ENCODE results near the gene PCNX3. TPM values are rescaled to one million over a fixed set of nuclear protein-coding genes. Genes with fewer than 3 reads are reported as not detected.
A peak's percentile ranks its signal among the peaks of the same experiment; 100 is the strongest.

PCNX3 gene
- total and polyA plus RNA-seq, 2 of the 13 experiments (the other 11 are each of a cell fraction or from before 2014, with no cell fraction given) = 16.2 to 23.0 TPM

- TF ChIP-seq ZNF609 (CRISPR knock-in tag; IDR thresholded peaks at IDR 0.05; ENCODE audit: borderline replicate concordance) = 0 out of 2 replicates have a peak, but pooled peaks have one; percentile 28
- 0 out of 2 replicates have a peak, but pooled peaks have one; percentile 32 for TF ChIP-seq EEA1 (CRISPR knock-in tag; IDR thresholded peaks at IDR 0.05; ENCODE audit: borderline replicate concordance)
- TF ChIP-seq MLX (CRISPR knock-in tag; IDR thresholded peaks at IDR 0.05) = no peak
- no peak for TF ChIP-seq SMC3 (IDR thresholded peaks at IDR 0.05; ENCODE audit: low read length)
- no peak for TF ChIP-seq ZNF362 (CRISPR knock-in tag; IDR thresholded peaks at IDR 0.05; ENCODE audit: borderline replicate concordance)
- no peak for TF ChIP-seq ZC3H4 (CRISPR knock-in tag; IDR thresholded peaks at IDR 0.05; ENCODE audit: borderline replicate concordance)
- TF ChIP-seq HMGXB4 (CRISPR knock-in tag; IDR thresholded peaks at IDR 0.05; ENCODE audit: borderline replicate concordance in 1 of 2, low read depth in 1 of 2) = peak; percentile 34 to 82; a peak in 3 of 4 replicates
- 0 out of 2 replicates have a peak, but pooled peaks have one; percentile 24 for TF ChIP-seq RXRB (CRISPR knock-in tag; IDR thresholded peaks at IDR 0.05; ENCODE audit: borderline replicate concordance)
- TF ChIP-seq HNF4G (IDR thresholded peaks at IDR 0.05; ENCODE audit: borderline replicate concordance, low read depth, low read length) = no peak; the same call in 1 of the 2 replicates
- TF ChIP-seq HNF4G (CRISPR knock-in tag; IDR thresholded peaks at IDR 0.05; ENCODE audit: borderline replicate concordance, low read depth) = no peak
- TF ChIP-seq MEIS1 (CRISPR knock-in tag; IDR thresholded peaks at IDR 0.05; ENCODE audit: borderline replicate concordance) = 0 out of 2 replicates have a peak, but pooled peaks have one; percentile 34
- TF ChIP-seq ZNF337 (CRISPR knock-in tag; IDR thresholded peaks at IDR 0.05; ENCODE audit: borderline replicate concordance, low read depth) = peak; percentile 26; the same call in 1 of the 2 replicates
- no peak for TF ChIP-seq FOXP1 (IDR thresholded peaks at IDR 0.05)
- no peak for TF ChIP-seq FOXP1 (CRISPR knock-in tag; IDR thresholded peaks at IDR 0.05)
- TF ChIP-seq MXD4 (CRISPR knock-in tag; IDR thresholded peaks at IDR 0.05) = peak; percentile 71
- TF ChIP-seq SP1 (IDR thresholded peaks at IDR 0.05) = no peak
- peak; percentile 67 for TF ChIP-seq SP1 (CRISPR knock-in tag; IDR thresholded peaks at IDR 0.05)
- peak; percentile 88 for TF ChIP-seq DBP (CRISPR knock-in tag; IDR thresholded peaks at IDR 0.05; ENCODE audit: not compliant biosample characterization)
- no peak for TF ChIP-seq KDM1A (CRISPR knock-in tag; IDR thresholded peaks at IDR 0.05)
- TF ChIP-seq FOXJ3 (CRISPR knock-in tag; IDR thresholded peaks at IDR 0.05; ENCODE audit: borderline replicate concordance) = peak; percentile 42; the same call in 1 of the 2 replicates
These were observed 37.1 kb downstream of the PCNX3 start (continued) for GRCh38 chr11:65652511-65653228.
